PFSK-1 (cell line): ENCODE measurements around the gene TMC7.

Experiments
- FOXP2 ChIP-seq: optimal IDR thresholded peaks from 2 replicates; pipeline ENCODE3; 2011; ENCODE audit warnings: borderline replicate concordance, control low read depth, inconsistent platforms; ENCODE audit not compliant: insufficient read depth; ENCODE audit errors: extremely low read length, extremely low read depth
- POLR2AphosphoS5 ChIP-seq: IDR thresholded peaks from 2 replicates; pipeline ENCODE4 v1.6.1; 2012; ENCODE audit warnings: low read depth, mild to moderate bottlenecking, control low read depth, low read length, moderate library complexity
- SIN3A ChIP-seq: IDR thresholded peaks from 2 replicates; pipeline ENCODE4 v1.6.1; 2012; ENCODE audit warnings: mild to moderate bottlenecking, low read length, moderate library complexity, borderline replicate concordance; ENCODE audit not compliant: insufficient read depth
- TAF1 ChIP-seq: IDR thresholded peaks from 2 replicates; pipeline ENCODE4 v1.6.1; 2012; ENCODE audit warnings: low read length, control low read depth, borderline replicate concordance; ENCODE audit not compliant: insufficient read depth
- TF ChIP-seq, protein P1 (sequence below), 2 experiments: IDR thresholded peaks; 2 replicates each; pipeline versions ENCODE4 v1.6.1 to v1.8.0; 2011 to 2012; ENCODE audit warnings: low read depth in 2 of 2, low read length in 2 of 2, control low read depth in 1 of 2, inconsistent platforms in 1 of 2, mild to moderate bottlenecking in 1 of 2, moderate library complexity in 1 of 2; ENCODE audit not compliant: insufficient read depth in 1 of 2

The TMC7 gene

DNA sequence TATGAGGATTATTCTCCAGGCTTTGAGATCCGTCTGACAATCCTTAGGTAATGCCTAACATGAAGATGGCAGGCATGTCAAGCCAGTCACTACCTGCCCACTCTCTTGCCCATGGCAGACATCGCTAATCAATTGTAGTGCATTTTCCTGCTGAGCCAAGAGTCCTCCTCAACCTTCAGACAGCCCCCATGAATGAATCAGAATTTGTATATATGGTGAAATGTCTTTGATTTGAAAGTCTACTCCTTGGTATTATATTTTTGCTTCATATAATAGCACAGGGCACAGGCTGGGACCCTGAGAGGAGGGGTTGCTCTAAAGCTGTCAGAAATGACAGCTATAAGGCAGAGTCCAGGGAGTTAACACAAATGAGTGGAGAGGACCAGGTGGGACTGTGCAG lies 56.7 kb downstream of the TMC7 start:
- TF ChIP-seq POLR2AphosphoS5 = no peak
- TF ChIP-seq, protein P1, sequence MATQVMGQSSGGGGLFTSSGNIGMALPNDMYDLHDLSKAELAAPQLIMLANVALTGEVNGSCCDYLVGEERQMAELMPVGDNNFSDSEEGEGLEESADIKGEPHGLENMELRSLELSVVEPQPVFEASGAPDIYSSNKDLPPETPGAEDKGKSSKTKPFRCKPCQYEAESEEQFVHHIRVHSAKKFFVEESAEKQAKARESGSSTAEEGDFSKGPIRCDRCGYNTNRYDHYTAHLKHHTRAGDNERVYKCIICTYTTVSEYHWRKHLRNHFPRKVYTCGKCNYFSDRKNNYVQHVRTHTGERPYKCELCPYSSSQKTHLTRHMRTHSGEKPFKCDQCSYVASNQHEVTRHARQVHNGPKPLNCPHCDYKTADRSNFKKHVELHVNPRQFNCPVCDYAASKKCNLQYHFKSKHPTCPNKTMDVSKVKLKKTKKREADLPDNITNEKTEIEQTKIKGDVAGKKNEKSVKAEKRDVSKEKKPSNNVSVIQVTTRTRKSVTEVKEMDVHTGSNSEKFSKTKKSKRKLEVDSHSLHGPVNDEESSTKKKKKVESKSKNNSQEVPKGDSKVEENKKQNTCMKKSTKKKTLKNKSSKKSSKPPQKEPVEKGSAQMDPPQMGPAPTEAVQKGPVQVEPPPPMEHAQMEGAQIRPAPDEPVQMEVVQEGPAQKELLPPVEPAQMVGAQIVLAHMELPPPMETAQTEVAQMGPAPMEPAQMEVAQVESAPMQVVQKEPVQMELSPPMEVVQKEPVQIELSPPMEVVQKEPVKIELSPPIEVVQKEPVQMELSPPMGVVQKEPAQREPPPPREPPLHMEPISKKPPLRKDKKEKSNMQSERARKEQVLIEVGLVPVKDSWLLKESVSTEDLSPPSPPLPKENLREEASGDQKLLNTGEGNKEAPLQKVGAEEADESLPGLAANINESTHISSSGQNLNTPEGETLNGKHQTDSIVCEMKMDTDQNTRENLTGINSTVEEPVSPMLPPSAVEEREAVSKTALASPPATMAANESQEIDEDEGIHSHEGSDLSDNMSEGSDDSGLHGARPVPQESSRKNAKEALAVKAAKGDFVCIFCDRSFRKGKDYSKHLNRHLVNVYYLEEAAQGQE (IDR thresholded peaks at IDR 0.05; ENCODE audit: insufficient read depth in 1 of 2, low read depth in 2 of 2, low read length in 2 of 2) = no peak

DNA sequence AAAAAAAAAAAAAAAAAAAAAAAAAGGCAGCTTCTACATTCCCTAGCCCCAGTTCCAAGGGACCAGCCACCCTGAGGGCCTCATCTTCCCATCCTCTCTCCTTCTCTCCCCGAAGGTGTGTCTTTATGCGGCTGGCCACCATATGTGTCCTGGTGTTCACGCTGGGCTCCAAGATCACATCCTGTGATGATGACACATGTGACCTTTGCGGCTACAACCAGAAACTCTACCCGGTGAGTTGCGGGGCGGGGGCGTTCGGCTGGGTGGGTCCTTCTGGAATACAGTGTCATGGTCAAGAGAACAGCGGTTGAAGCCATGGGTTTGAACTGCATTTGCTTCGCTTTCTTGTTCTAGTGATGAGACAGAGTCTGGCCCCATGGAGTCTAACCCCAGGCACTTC lies 61.0 kb downstream of the TMC7 start:
- TF ChIP-seq, protein P1 (IDR thresholded peaks at IDR 0.05; ENCODE audit: insufficient read depth in 1 of 2, low read depth in 2 of 2, low read length in 2 of 2) = no peak
- no peak for TF ChIP-seq TAF1
- no peak for TF ChIP-seq SIN3A
- no peak for TF ChIP-seq POLR2AphosphoS5
- no peak for TF ChIP-seq FOXP2

DNA sequence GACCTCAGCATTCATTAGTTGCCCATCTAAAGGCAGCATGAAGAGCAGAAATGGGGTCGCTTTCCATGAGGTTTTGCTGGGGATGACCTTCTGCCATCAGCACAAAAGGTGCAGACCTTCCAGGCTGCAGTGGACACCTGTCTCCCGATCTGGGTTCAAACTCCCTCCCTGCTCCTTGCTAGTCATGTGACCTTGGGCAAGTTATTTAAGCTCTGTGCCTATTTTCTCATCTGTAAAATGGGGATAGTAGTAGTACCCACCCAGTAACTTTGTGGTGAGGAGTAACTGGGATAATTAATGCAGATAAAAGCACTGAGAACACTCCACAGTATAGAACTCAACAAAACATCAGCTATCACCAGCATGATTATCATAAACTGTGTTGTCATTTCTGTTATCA lies 62.3 kb downstream of the TMC7 start:
- TF ChIP-seq POLR2AphosphoS5 = no peak
- no peak for TF ChIP-seq FOXP2
- no peak for TF ChIP-seq TAF1
- TF ChIP-seq, protein P1 (IDR thresholded peaks at IDR 0.05; ENCODE audit: insufficient read depth in 1 of 2, low read depth in 2 of 2, low read length in 2 of 2) = no peak
- TF ChIP-seq SIN3A = no peak

DNA sequence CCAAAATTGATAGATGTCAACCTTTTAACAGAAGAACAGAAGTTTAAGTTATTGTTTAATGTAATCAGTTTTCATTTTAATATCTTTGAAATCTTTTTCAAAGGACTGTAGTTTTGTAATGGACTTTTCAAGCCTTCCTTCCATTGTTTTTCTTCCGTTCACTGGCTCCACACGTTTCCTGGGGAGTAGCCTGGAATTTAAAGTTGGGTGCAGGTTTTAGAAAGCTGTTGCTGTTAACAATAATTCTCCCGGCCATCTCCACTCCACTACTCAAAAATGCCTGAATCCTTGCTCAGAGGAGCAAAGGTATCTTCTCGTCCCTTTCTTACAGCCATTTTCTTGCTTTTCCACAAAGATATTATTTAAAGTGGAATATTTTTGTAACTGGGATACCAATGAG lies 79.0 kb downstream of the TMC7 start:
- TF ChIP-seq, protein P1 (IDR thresholded peaks at IDR 0.05; ENCODE audit: insufficient read depth in 1 of 2, low read depth in 2 of 2, low read length in 2 of 2) = no peak
- TF ChIP-seq TAF1 (no peak), POLR2AphosphoS5 (no peak), FOXP2 (no peak), SIN3A (no peak)

DNA sequence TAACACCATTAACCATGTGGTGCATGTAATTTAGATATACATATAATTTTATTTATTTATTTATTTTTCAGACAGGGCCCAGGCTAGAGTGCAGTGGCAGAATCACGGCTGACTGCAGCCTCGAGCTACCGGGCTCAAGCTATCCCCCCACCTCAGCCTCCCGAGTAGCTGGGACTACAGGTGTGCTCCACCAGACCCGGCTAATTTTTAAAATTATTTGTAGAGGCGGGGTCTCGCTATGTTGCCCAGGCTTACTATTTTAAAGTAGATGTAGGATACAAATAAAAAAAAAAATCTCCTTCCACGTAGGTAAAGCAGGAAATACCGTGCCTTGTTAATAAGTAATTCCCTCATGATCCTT lies 83.2 kb downstream of the TMC7 start:
- TF ChIP-seq POLR2AphosphoS5 = no peak
- TF ChIP-seq SIN3A = no peak
- TF ChIP-seq, protein P1 (IDR thresholded peaks at IDR 0.05; ENCODE audit: insufficient read depth in 1 of 2, low read depth in 2 of 2, low read length in 2 of 2) = no peak
- no peak for TF ChIP-seq TAF1
- no peak for TF ChIP-seq FOXP2
